Suprapubic skin (tissue), 4 donors: ENCODE data around the gene CAB39L. TPM values are rescaled to one million over a fixed set of nuclear protein-coding genes. Genes with fewer than 3 reads are reported as not detected.

Source experiments
- DNase-seq, 2 donors: peaks; one replicate each; pipeline ENCODE4 v3.0.0-alpha.2; 2019; ENCODE audit warnings: low spot score in 2 of 2
- H3K27ac ChIP-seq: fragments of 200-600 bp; sonication (generic); one replicate; pipeline ENCODE4 v1.5.1; 2019
- H3K27me3 ChIP-seq: fragments of 200-600 bp; sonication (generic); one replicate; pipeline ENCODE4 v1.5.1; 2019
- H3K36me3 ChIP-seq: fragments of 200-600 bp; sonication (generic); one replicate; pipeline ENCODE4 v1.5.1; 2019
- H3K4me1 ChIP-seq: fragments of 200-600 bp; sonication (generic); one replicate; pipeline ENCODE4 v1.5.1; 2019
- H3K4me3 ChIP-seq: fragments of 200-600 bp; sonication (generic); one replicate; pipeline ENCODE4 v1.5.1; 2019; ENCODE audit warnings: mild to moderate bottlenecking
- H3K9me3 ChIP-seq: fragments of 200-600 bp; sonication (generic); one replicate; pipeline ENCODE4 v1.5.1; 2019
- EP300 ChIP-seq: sonication (generic); formaldehyde crosslinking; IDR thresholded peaks from one replicate; pipeline ENCODE4 v1.6.1; 2017; ENCODE audit warnings: antibody characterized with exemption
- POLR2A ChIP-seq, 2 donors: fragments of 450-650 bp; IDR thresholded peaks; one replicate each; pipeline ENCODE4 v1.6.1; 2017; ENCODE audit warnings: antibody characterized with exemption in 2 of 2, mild to moderate bottlenecking in 2 of 2, moderate library complexity in 2 of 2
- POLR2AphosphoS5 ChIP-seq, 3 donors: sonication (generic); formaldehyde crosslinking; IDR thresholded peaks; one replicate each; pipeline ENCODE4 v1.6.1; 2017; ENCODE audit warnings: antibody characterized with exemption in 3 of 3
- WGBS: methylation state at CpG from one replicate; pipeline ENCODE4 v1.1.5; 2018; 5-methylcytosine and 5-hydroxymethylcytosine counted together
- total RNA-seq, 4 donors: library from RNA; depleted of rRNA; stranded (reverse); fragments of >200 nt; gene quantifications; one replicate each; pipeline ENCODE4 v1.1.0, GENCODE V29; 2016
- TF ChIP-seq, protein P1 (sequence below), 2 donors: fragments of 200-600 bp in 1 of 2; fragments of 450-650 bp in 1 of 2; sonication (generic) in 1 of 2; IDR thresholded peaks; one replicate each; pipeline ENCODE4 v1.5.1; 2016 to 2019; ENCODE audit warnings: antibody characterized with exemption in 2 of 2, mild to moderate bottlenecking in 1 of 2, moderate library complexity in 1 of 2

Gene CAB39L
- total RNA-seq, 4 donors from 2014 or later, result 17.8 to 45.1 (median 28.6) TPM

DNA sequence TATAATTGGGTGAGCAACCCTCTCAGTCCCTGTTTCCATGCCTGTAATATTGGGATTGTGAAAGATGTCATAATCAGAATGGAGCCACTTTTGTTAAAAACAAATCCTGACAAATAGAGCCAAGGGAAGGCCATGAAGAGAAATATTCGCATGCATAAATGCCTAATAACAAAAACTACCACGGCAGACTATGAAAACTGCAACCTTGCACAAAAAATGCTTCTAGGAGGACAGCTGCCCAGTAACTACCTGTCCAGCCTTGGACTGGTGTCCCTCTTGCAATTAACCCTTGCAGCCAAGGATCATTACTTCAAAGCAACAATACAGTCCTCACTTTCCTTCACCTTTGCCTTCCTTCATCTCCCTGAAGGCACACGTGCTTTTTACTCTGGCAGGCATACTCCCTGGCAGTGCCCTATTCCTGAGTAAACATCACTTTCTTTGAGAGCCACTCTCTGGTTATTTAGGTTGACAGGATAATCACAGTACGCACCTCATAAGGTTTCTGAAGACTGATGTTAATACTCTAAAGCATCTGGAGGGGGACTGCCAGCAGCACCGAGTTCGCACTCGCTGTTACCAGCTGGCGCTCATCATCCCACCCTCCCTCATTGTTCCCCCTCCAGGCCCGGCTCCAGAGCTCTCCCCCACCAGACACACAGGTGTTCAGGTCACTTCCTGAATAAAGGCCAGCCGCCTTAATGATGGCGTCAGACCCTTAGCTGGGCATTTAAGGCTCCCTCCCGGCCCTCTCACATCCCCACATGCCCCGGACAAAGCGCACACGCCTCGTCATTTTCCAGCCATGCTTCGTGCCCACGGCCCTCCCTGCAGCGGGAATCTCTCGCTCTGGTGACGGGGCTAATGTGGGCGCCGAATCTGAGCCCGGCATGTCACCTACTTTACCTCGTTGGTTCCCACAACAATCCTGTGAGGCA, 138.8 kb downstream of the CAB39L start:
- WGBS, result 74% methylated on average over 25 of the region's 25 CpGs
- H3K27me3 ChIP-seq, result no peaks in the 10 kb centered on the region
- no peaks in the 10 kb centered on the region for H3K36me3 ChIP-seq
- H3K4me3 ChIP-seq, result no peak overlapping the region
- H3K4me1 ChIP-seq, result peaks cover 79% of the 10 kb centered on the region
- peak overlapping the region; percentile 46 for H3K27ac ChIP-seq
- TF ChIP-seq EP300 (no peak), POLR2AphosphoS5 (IDR thresholded peaks at IDR 0.05) (no peak), POLR2A (IDR thresholded peaks at IDR 0.05) (no peak)
- TF ChIP-seq, protein P1, sequence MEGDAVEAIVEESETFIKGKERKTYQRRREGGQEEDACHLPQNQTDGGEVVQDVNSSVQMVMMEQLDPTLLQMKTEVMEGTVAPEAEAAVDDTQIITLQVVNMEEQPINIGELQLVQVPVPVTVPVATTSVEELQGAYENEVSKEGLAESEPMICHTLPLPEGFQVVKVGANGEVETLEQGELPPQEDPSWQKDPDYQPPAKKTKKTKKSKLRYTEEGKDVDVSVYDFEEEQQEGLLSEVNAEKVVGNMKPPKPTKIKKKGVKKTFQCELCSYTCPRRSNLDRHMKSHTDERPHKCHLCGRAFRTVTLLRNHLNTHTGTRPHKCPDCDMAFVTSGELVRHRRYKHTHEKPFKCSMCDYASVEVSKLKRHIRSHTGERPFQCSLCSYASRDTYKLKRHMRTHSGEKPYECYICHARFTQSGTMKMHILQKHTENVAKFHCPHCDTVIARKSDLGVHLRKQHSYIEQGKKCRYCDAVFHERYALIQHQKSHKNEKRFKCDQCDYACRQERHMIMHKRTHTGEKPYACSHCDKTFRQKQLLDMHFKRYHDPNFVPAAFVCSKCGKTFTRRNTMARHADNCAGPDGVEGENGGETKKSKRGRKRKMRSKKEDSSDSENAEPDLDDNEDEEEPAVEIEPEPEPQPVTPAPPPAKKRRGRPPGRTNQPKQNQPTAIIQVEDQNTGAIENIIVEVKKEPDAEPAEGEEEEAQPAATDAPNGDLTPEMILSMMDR (IDR thresholded peaks at IDR 0.05), result no peak
- H3K9me3 ChIP-seq, result no peaks in the 10 kb centered on the region
- no peak for DNase-seq

DNA sequence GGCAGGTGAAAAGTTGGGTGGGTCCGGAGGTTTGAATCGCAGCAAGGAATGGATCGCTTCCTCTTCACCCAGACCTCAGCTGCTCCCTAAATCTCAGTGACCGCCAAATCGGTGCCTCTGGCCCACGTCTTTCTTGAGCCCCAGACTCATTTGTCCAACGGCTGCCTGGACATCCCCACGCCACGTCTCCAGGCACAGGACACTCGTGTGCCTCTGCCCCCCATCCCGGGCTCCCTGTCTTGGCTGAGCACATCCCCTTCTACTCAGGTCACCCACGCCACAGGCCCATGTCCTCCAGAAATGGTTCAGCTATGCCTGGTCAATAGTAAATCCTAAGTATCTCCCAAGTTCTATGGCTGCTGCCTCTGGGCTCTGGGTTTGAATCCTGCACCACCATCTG, 139.5 kb downstream of the CAB39L start:
- WGBS, result 96% methylated on average over 12 of the region's 12 CpGs
- no peak overlapping the region for H3K4me3 ChIP-seq
- no peaks in the 10 kb centered on the region for H3K27me3 ChIP-seq
- peaks cover 75% of the 10 kb centered on the region for H3K4me1 ChIP-seq
- no peak for DNase-seq
- H3K36me3 ChIP-seq, result no peaks in the 10 kb centered on the region
- peak overlapping the region; percentile 31 for H3K27ac ChIP-seq
- no peaks in the 10 kb centered on the region for H3K9me3 ChIP-seq
- TF ChIP-seq POLR2A (IDR thresholded peaks at IDR 0.05), result no peak
- TF ChIP-seq EP300, result no peak
- TF ChIP-seq, protein P1 (IDR thresholded peaks at IDR 0.05), result no peak
- TF ChIP-seq POLR2AphosphoS5 (IDR thresholded peaks at IDR 0.05), result no peak

DNA sequence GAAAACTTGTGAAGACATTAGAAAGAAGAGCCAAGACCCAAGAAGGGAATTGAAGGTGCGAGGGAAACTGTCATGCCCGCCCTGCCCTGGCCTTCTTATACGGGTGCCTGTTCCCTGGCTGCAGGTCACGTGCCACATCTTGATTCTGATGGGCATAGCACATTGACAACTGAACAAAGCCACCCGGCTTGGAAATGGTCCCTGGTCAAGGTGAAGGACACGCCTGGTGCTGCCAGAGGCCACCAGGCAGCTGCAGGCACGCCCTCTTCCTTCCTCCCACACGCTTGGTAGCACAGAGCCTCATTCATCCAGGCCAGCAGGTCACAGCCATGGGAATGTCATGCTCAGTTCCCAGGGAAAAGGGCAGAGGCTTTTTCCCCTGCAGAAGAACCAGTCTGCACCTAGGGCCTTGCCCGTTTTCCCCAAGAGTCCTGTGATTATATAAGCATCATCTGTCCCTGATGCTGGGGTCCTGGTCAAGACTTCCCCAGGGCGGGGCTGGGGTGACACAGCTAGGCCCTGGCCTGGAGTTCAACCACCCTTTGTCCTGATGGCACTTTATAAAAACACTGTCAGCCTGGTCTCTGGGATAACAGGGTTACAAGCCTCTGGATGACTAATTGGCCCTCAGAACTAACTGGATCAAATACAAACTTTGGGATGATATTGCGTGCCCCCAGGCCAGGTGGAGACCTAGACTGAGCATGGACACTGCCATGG, 140.2 kb downstream of the CAB39L start:
- DNase-seq, result no peak
- Histone ChIP-seq H3K36me3 (no peaks in the 10 kb centered on the region), H3K9me3 (no peaks in the 10 kb centered on the region), H3K27ac (peak overlapping the region; percentile 31), H3K27me3 (no peaks in the 10 kb centered on the region), H3K4me3 (no peak overlapping the region), H3K4me1 (peaks cover 69% of the 10 kb centered on the region)
- no peak for TF ChIP-seq EP300
- no peak for TF ChIP-seq POLR2AphosphoS5 (IDR thresholded peaks at IDR 0.05)
- no peak for TF ChIP-seq POLR2A (IDR thresholded peaks at IDR 0.05)
- TF ChIP-seq, protein P1 (IDR thresholded peaks at IDR 0.05), result no peak
- 66% methylated on average over 10 of the region's 11 CpGs for WGBS

DNA sequence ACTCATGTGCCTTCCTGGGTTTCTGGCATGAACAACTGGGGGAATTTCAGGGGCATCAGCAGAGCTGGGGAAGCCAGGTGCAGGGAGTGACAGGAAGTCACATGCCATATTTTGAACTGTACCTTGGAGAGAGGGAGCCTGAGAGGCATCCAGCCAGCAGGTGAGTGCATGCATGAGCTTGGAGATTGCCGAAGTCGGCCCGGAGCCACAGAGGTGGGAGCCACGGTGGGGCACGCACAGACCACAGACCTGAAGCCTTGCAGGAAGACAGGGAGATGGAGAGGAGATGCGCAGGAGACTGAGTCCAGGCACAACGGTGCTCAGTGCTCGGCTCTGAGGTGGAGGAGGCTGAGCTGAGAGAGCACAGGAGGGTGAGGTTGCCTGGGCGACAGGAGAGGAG, 141.0 kb downstream of the CAB39L start:
- no peaks in the 10 kb centered on the region for H3K27me3 ChIP-seq
- no peaks in the 10 kb centered on the region for H3K36me3 ChIP-seq
- TF ChIP-seq POLR2AphosphoS5 (IDR thresholded peaks at IDR 0.05) (no peak), POLR2A (IDR thresholded peaks at IDR 0.05) (no peak), EP300 (no peak)
- TF ChIP-seq, protein P1 (IDR thresholded peaks at IDR 0.05), result no peak
- H3K27ac ChIP-seq, result peak overlapping the region; percentile 11
- H3K4me3 ChIP-seq, result no peak overlapping the region
- peaks cover 60% of the 10 kb centered on the region for H3K4me1 ChIP-seq
- WGBS, result 64% methylated on average over 9 of the region's 9 CpGs
- no peak for DNase-seq
- no peaks in the 10 kb centered on the region for H3K9me3 ChIP-seq

DNA sequence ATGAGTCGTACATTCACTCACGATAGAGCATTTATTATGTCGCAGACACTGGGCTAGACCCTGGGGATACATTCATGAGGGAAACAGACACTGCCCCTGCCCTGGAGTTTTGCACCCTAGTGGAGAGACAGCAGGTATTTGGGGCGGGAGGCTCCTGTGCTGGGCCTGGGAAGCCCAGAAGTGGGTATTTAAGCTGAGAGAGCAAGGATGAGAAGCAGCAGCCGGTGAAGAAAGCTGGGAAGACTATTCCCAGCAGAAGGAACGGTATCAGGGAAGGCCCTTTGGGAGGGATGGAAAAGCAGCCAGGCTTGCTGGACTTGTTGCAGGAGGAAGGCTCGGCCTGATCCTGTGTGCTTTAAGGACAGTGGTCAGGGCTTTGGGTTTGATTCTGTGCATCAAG, 141.6 kb downstream of the CAB39L start:
- H3K4me1 ChIP-seq, result peaks cover 54% of the 10 kb centered on the region
- H3K27ac ChIP-seq, result peak overlapping the region; percentile 13
- DNase-seq, result no peak
- H3K9me3 ChIP-seq, result no peaks in the 10 kb centered on the region
- H3K27me3 ChIP-seq, result no peaks in the 10 kb centered on the region
- H3K4me3 ChIP-seq, result no peak overlapping the region
- WGBS, result 50% methylated on average over 7 of the region's 7 CpGs
- no peaks in the 10 kb centered on the region for H3K36me3 ChIP-seq
- no peak for TF ChIP-seq POLR2AphosphoS5 (IDR thresholded peaks at IDR 0.05)
- TF ChIP-seq POLR2A (IDR thresholded peaks at IDR 0.05), result no peak
- no peak for TF ChIP-seq EP300
- TF ChIP-seq, protein P1 (IDR thresholded peaks at IDR 0.05), result no peak
